Neural progenitor cell (in vitro differentiated cells): ENCODE results near the gene MCIDAS. TPM values are rescaled to one million over a fixed set of nuclear protein-coding genes. Genes with fewer than 3 reads are reported as not detected.

Experiments used
- DNase-seq: peaks from one replicate; pipeline ENCODE4 v3.0.0-alpha.2; 2016; ENCODE audit warnings: low spot score
- H2AFZ ChIP-seq: fragments of 200-600 bp; sonication (generic); replicated peaks from 2 replicates; pipeline ENCODE4 v1.6.1; 2016; ENCODE audit warnings: antibody characterized with exemption
- H3F3A ChIP-seq: fragments of 200-600 bp; sonication (generic); 2 replicates; pipeline ENCODE4 v1.6.1; 2016; ENCODE audit warnings: antibody characterized with exemption, low read depth
- H3K27ac ChIP-seq: fragments of 200-600 bp; sonication (generic); 2 replicates; pipeline ENCODE4 v1.5.1; 2016; ENCODE audit warnings: mild to moderate bottlenecking
- H3K27me3 ChIP-seq: fragments of 200-600 bp; sonication (generic); 2 replicates; pipeline ENCODE4 v1.6.1; 2016; ENCODE audit warnings: mild to moderate bottlenecking, moderate library complexity
- H3K36me3 ChIP-seq: fragments of 200-600 bp; sonication (generic); 2 replicates; pipeline ENCODE4 v1.5.1; 2016
- H3K4me1 ChIP-seq: fragments of 200-600 bp; sonication (generic); 2 replicates; pipeline ENCODE4 v1.6.1; 2016; ENCODE audit warnings: mixed run types
- H3K4me2 ChIP-seq: fragments of 200-600 bp; sonication (generic); 2 replicates; pipeline ENCODE4 v1.6.1; 2016
- H3K4me3 ChIP-seq: fragments of 200-600 bp; sonication (generic); 2 replicates; pipeline ENCODE4 v1.5.1; 2016
- H3K79me2 ChIP-seq: fragments of 200-600 bp; sonication (generic); 2 replicates; pipeline ENCODE4 v1.6.1; 2016; ENCODE audit warnings: low read depth
- H3K9ac ChIP-seq: fragments of 200-600 bp; sonication (generic); 2 replicates; pipeline ENCODE4 v1.6.1; 2016
- H3K9me3 ChIP-seq: fragments of 200-600 bp; sonication (generic); 2 replicates; pipeline ENCODE4 v1.5.1; 2016; ENCODE audit warnings: low read depth
- H4K20me1 ChIP-seq: fragments of 200-600 bp; sonication (generic); 2 replicates; pipeline ENCODE4 v1.6.1; 2016; ENCODE audit warnings: low read depth
- H3K27ac Mint-ChIP-seq: 3 replicates; pipeline ENCODE4 v1.8.0; 2021; ENCODE audit warnings: mixed read lengths
- H3K27me3 Mint-ChIP-seq: 2 replicates; pipeline ENCODE4 v1.8.0; 2022; ENCODE audit warnings: low read depth, mild to moderate bottlenecking, inconsistent platforms, moderate library complexity, mixed read lengths; ENCODE audit not compliant: insufficient read depth
- H3K36me3 Mint-ChIP-seq: 3 replicates; pipeline ENCODE4 v1.8.0; 2021; ENCODE audit warnings: mixed read lengths
- H3K4me1 Mint-ChIP-seq: 3 replicates; pipeline ENCODE4 v1.8.0; 2021; ENCODE audit warnings: mixed read lengths
- H3K4me3 Mint-ChIP-seq: 3 replicates; pipeline ENCODE4 v1.8.0; 2021; ENCODE audit warnings: mild to moderate bottlenecking, moderate library complexity, mixed read lengths
- H3K9me3 Mint-ChIP-seq: 3 replicates; pipeline ENCODE4 v1.8.0; 2020; ENCODE audit warnings: mixed read lengths
- CTCF ChIP-seq: fragments of 200-600 bp; sonication (generic); IDR thresholded peaks from 2 replicates; pipeline ENCODE4 v1.5.1; 2017; ENCODE audit warnings: antibody characterized with exemption, mild to moderate bottlenecking
- EZH2 ChIP-seq: fragments of 200-600 bp; sonication (generic); IDR thresholded peaks from 2 replicates; pipeline ENCODE4 v1.6.1; 2017; ENCODE audit warnings: antibody characterized with exemption, mild to moderate bottlenecking, moderate library complexity
- EZH2phosphoT487 ChIP-seq: fragments of 200-600 bp; sonication (generic); IDR thresholded peaks from 2 replicates; pipeline ENCODE4 v1.6.1; 2017; ENCODE audit warnings: antibody characterized with exemption
- total RNA-seq: library from RNA; depleted of rRNA; stranded (reverse); fragments of >200 nt; gene quantifications from 2 replicates; pipeline ENCODE4 v1.2.3, GENCODE V29; 2015; ENCODE audit warnings: low replicate concordance

Gene MCIDAS
- total RNA-seq: not detected in 2 replicates

GRCh38 chr5:55226934-55227663 lies at the start of gene MCIDAS:
Gene MCIDAS (minus strand): TSS chr5:55227315. CDS start chr5:55227138, 177 bp downstream.
- H3K27ac Mint-ChIP-seq: no peak within 1 kb of the TSS

GRCh38 chr5:55276771-55277170 lies 49.7 kb upstream of the MCIDAS start:
- H3K9ac ChIP-seq: no peak overlapping the region
- H3K9me3 Mint-ChIP-seq: no peaks in the 10 kb centered on the region
- no peak overlapping the region for H3K27ac ChIP-seq
- peaks cover 18% of the 10 kb centered on the region for H3K36me3 ChIP-seq
- no peaks in the 10 kb centered on the region for H3K4me1 Mint-ChIP-seq
- H3K4me3 ChIP-seq: no peak overlapping the region
- no peak overlapping the region for H2AFZ ChIP-seq
- DNase-seq: no peak
- H3K4me3 Mint-ChIP-seq: no peak overlapping the region
- no peaks in the 10 kb centered on the region for H3F3A ChIP-seq
- H3K27me3 ChIP-seq: no peaks in the 10 kb centered on the region
- TF ChIP-seq CTCF (no peak), EZH2 (no peak), EZH2phosphoT487 (no peak)
- no peak overlapping the region for H3K27ac Mint-ChIP-seq
- H3K36me3 Mint-ChIP-seq: peaks cover 22% of the 10 kb centered on the region
- H3K79me2 ChIP-seq: no peaks in the 10 kb centered on the region
- no peaks in the 10 kb centered on the region for H3K4me1 ChIP-seq
- H3K4me2 ChIP-seq: no peak overlapping the region
- no peaks in the 10 kb centered on the region for H4K20me1 ChIP-seq
- H3K9me3 ChIP-seq: no peaks in the 10 kb centered on the region
- peaks cover 2% of the 10 kb centered on the region for H3K27me3 Mint-ChIP-seq

More at GRCh38 chr5:55226934-55227663, at the start of gene MCIDAS:
- no peak within 1 kb of the TSS for H3K9ac ChIP-seq
- H3K4me2 ChIP-seq: peak within 1 kb of the TSS; percentile 92
- Mint-ChIP-seq H3K4me1 (peaks cover 35% of the 10 kb centered on the region), H3K4me3 (peak within 1 kb of the TSS; percentile 84), H3K36me3 (no peaks in the 10 kb centered on the region), H3K9me3 (peaks cover 4% of the 10 kb centered on the region), H3K27me3 (peaks cover 87% of the 10 kb centered on the region)
- H2AFZ ChIP-seq: peak within 1 kb of the TSS; percentile 80
- H3K4me1 ChIP-seq: peaks cover 18% of the 10 kb centered on the region
- DNase-seq: peak; percentile 93
- no peaks in the 10 kb centered on the region for H3K36me3 ChIP-seq
- H3K4me3 ChIP-seq: peak within 1 kb of the TSS; percentile 49
- no peaks in the 10 kb centered on the region for H3K79me2 ChIP-seq
- peak; percentile 87 for TF ChIP-seq EZH2phosphoT487
- peak; percentile 48 for TF ChIP-seq CTCF
- TF ChIP-seq EZH2: peak; percentile 94
- H3K27me3 ChIP-seq: peaks cover 100% of the 10 kb centered on the region
- H3F3A ChIP-seq: peaks cover 19% of the 10 kb centered on the region
- no peaks in the 10 kb centered on the region for H3K9me3 ChIP-seq
- H3K27ac ChIP-seq: no peak within 1 kb of the TSS
- H4K20me1 ChIP-seq: peaks cover 89% of the 10 kb centered on the region

GRCh38 chr5:55258339-55258738 lies 31.2 kb upstream of the MCIDAS start:
- Histone ChIP-seq H3K4me3 (no peak overlapping the region), H3K9me3 (no peaks in the 10 kb centered on the region), H3K27me3 (no peaks in the 10 kb centered on the region), H3K36me3 (peaks cover 13% of the 10 kb centered on the region), H3K27ac (no peak overlapping the region), H3K79me2 (no peaks in the 10 kb centered on the region), H3F3A (no peaks in the 10 kb centered on the region), H2AFZ (no peak overlapping the region), H3K9ac (no peak overlapping the region), H3K4me1 (no peaks in the 10 kb centered on the region), H3K4me2 (no peak overlapping the region), H4K20me1 (no peaks in the 10 kb centered on the region)
- DNase-seq: no peak
- H3K36me3 Mint-ChIP-seq: peaks cover 16% of the 10 kb centered on the region
- no peaks in the 10 kb centered on the region for H3K9me3 Mint-ChIP-seq
- TF ChIP-seq EZH2 (no peak), CTCF (no peak), EZH2phosphoT487 (no peak)
- H3K4me1 Mint-ChIP-seq: no peaks in the 10 kb centered on the region
- H3K27ac Mint-ChIP-seq: no peak overlapping the region
- no peak overlapping the region for H3K4me3 Mint-ChIP-seq
- no peaks in the 10 kb centered on the region for H3K27me3 Mint-ChIP-seq
